A549 (cell line): ENCODE results near the gene GLIPR2. TPM values are rescaled to one million over a fixed set of nuclear protein-coding genes. Genes with fewer than 3 reads are reported as not detected.

Experiments
- ATAC-seq, 2 experiments: fragments of 200-7000 bp in 1 of 2; fragments of >200 bp in 1 of 2; cut with Nextera tagmentation in 1 of 2; cut with Tn5 transposase in 1 of 2; 3 replicates each; pipeline versions ENCODE4 v1.8.0 to v1.9.1; 2018 to 2020; ENCODE audit warnings: mild to moderate bottlenecking in 1 of 2, moderate library complexity in 1 of 2
- CTCF ChIA-PET: fragments of 300-600 bp; sonication (Branson Sonifier 250); formaldehyde crosslinking; extraction: SDS; loops from one replicate; lab custom pipeline; 2021; ENCODE audit warnings: antibody characterized with exemption, inconsistent platforms; lab: Yijun Ruan, JAX
- POLR2A ChIA-PET: fragments of 350-600 bp; formaldehyde crosslinking; extraction: SDS; loops from one replicate; lab custom pipeline; 2021; ENCODE audit warnings: antibody characterized with exemption, inconsistent platforms; lab: Yijun Ruan, JAX
- DNase-seq, 2 experiments: peaks; one replicate each; pipeline versions ENCODE4 v3.0.0 to v3.0.0-alpha.2; 2011 to 2016; ENCODE audit warnings: low read depth in 1 of 2, low spot score in 1 of 2
- FAIRE-seq: peaks from 2 replicates; lab custom pipeline; 2011; peaks lifted over from hg19 to GRCh38; lab: Jason Lieb, UNC
- H3K27ac ChIP-seq, 2 experiments: fragments of >200 bp; sonication (Bioruptor Twin); formaldehyde crosslinking; 3 replicates each; pipeline ENCODE4 v1.5.1; 2016 to 2017
- H3K4me1 ChIP-seq: fragments of >200 bp; sonication (Bioruptor Twin); formaldehyde crosslinking; 3 replicates; pipeline ENCODE4 v1.6.1; 2016
- H3K4me2 ChIP-seq: fragments of >200 bp; sonication (Bioruptor Twin); formaldehyde crosslinking; 3 replicates; pipeline ENCODE4 v1.6.1; 2016
- H3K4me3 ChIP-seq: fragments of >200 bp; sonication (Bioruptor Twin); formaldehyde crosslinking; 3 replicates; pipeline ENCODE4 v1.5.1; 2016
- H3K9me3 ChIP-seq: fragments of >200 bp; sonication (Bioruptor Twin); formaldehyde crosslinking; 3 replicates; pipeline ENCODE4 v1.6.1; 2016
- BCL3 ChIP-seq: fragments of >200 bp; sonication (Bioruptor Twin); formaldehyde crosslinking; IDR thresholded peaks from 3 replicates; pipeline ENCODE4 v1.6.1; 2016
- BHLHE40 ChIP-seq: IDR thresholded peaks from 2 replicates; pipeline ENCODE4 v1.6.1; 2012; ENCODE audit warnings: low read depth, low read length, inconsistent platforms
- CHD4 ChIP-seq: fragments of 200-600 bp; sonication (generic); IDR thresholded peaks from 2 replicates; pipeline ENCODE4 v1.6.1; 2016; ENCODE audit warnings: antibody characterized with exemption, mild to moderate bottlenecking, borderline replicate concordance
- ELK1 ChIP-seq: fragments of 150-350 bp; IDR thresholded peaks from 2 replicates; pipeline ENCODE4 v1.6.1; 2014; ENCODE audit warnings: low read depth, mild to moderate bottlenecking, low read length
- EP300 ChIP-seq, 2 experiments: fragments of >200 bp; sonication (Bioruptor Twin); formaldehyde crosslinking; IDR thresholded peaks; 2 replicates in 1 of 2; 3 replicates in 1 of 2; pipeline ENCODE4 v1.6.1; 2016 to 2017
- ESRRA ChIP-seq: fragments of 150-350 bp; IDR thresholded peaks from 2 replicates; pipeline ENCODE4 v1.6.1; 2014; ENCODE audit warnings: mild to moderate bottlenecking, low read length, borderline replicate concordance
- FOSB ChIP-seq: fragments of 250-450 bp; sonication (Bioruptor Pico); IDR thresholded peaks from 2 replicates; pipeline ENCODE4 v1.5.0; 2020; ENCODE audit warnings: mild to moderate bottlenecking, moderate library complexity
- FOSL2 ChIP-seq, 2 experiments: fragments of 450-650 bp in 1 of 2; fragments of >200 bp in 1 of 2; sonication (Bioruptor Twin) in 1 of 2; formaldehyde crosslinking; IDR thresholded peaks; 2 replicates each; pipeline versions ENCODE4 v1.5.0 to v1.6.1; 2016 to 2020; ENCODE audit warnings: mild to moderate bottlenecking in 1 of 2, moderate library complexity in 1 of 2
- FOXS1 ChIP-seq: fragments of 250-450 bp; sonication (Bioruptor Pico); IDR thresholded peaks from 2 replicates; pipeline ENCODE4 v1.5.0; 2020; ENCODE audit warnings: mild to moderate bottlenecking, moderate library complexity
- GATA3 ChIP-seq: IDR thresholded peaks from 2 replicates; pipeline ENCODE4 v1.6.1; 2012; ENCODE audit warnings: borderline replicate concordance
- HES2 ChIP-seq: fragments of >200 bp; sonication (Bioruptor Twin); formaldehyde crosslinking; IDR thresholded peaks from 2 replicates; pipeline ENCODE4 v1.6.1; 2016
- HEYL ChIP-seq: fragments of 250-450 bp; sonication (Bioruptor Pico); IDR thresholded peaks from 2 replicates; pipeline ENCODE4 v1.8.0; 2021; ENCODE audit warnings: mild to moderate bottlenecking, moderate library complexity
- HMGXB4 ChIP-seq: fragments of 250-450 bp; sonication (Bioruptor Pico); IDR thresholded peaks from 2 replicates; pipeline ENCODE4 v1.5.0; 2021; ENCODE audit warnings: mild to moderate bottlenecking, moderate library complexity, borderline replicate concordance
- HOXA7 ChIP-seq: fragments of 250-450 bp; sonication (Bioruptor Pico); IDR thresholded peaks from 2 replicates; pipeline ENCODE4 v1.5.0; 2020; ENCODE audit warnings: mild to moderate bottlenecking, moderate library complexity
- HOXB13 ChIP-seq: fragments of 250-450 bp; sonication (Bioruptor Pico); IDR thresholded peaks from 2 replicates; pipeline ENCODE4 v1.5.0; 2020; ENCODE audit warnings: low read depth, mild to moderate bottlenecking, moderate library complexity
- HOXB5 ChIP-seq: fragments of 250-450 bp; sonication (Bioruptor Pico); IDR thresholded peaks from 2 replicates; pipeline ENCODE4 v1.5.0; 2020; ENCODE audit warnings: mild to moderate bottlenecking, moderate library complexity
- JUN ChIP-seq, 2 experiments: fragments of >200 bp; sonication (Bioruptor Twin); formaldehyde crosslinking; IDR thresholded peaks; 2 replicates in 1 of 2; 3 replicates in 1 of 2; pipeline ENCODE4 v1.6.1; 2016 to 2017
- MAFK ChIP-seq: fragments of 450-650 bp; IDR thresholded peaks from 2 replicates; pipeline ENCODE4 v1.6.1; 2014; ENCODE audit not compliant: partially characterized antibody
- MYC ChIP-seq: IDR thresholded peaks from 2 replicates; pipeline ENCODE4 v1.6.1; 2012; ENCODE audit warnings: mild to moderate bottlenecking, inconsistent platforms, low read length, improper control_type of control experiment, borderline replicate concordance
- PBX3 ChIP-seq: IDR thresholded peaks from 2 replicates; pipeline ENCODE4 v1.6.1; 2012
- PHF8 ChIP-seq: fragments of 200-600 bp; sonication (generic); IDR thresholded peaks from 2 replicates; pipeline ENCODE4 v1.6.1; 2016; ENCODE audit warnings: low read depth, mild to moderate bottlenecking, antibody characterized with exemption, moderate library complexity, borderline replicate concordance
- RAD21 ChIP-seq, 2 experiments: fragments of >200 bp in 1 of 2; sonication (Bioruptor Twin) in 1 of 2; formaldehyde crosslinking in 1 of 2; IDR thresholded peaks in 1 of 2; conservative IDR thresholded peaks in 1 of 2; 2 replicates in 1 of 2; 3 replicates in 1 of 2; pipeline ENCODE4 v1.6.1; 2012 to 2018; ENCODE audit warnings: inconsistent platforms in 1 of 2
- RNF2 ChIP-seq: fragments of 200-600 bp; sonication (generic); IDR thresholded peaks from 2 replicates; pipeline ENCODE4 v1.6.1; 2016; ENCODE audit warnings: low read depth, mild to moderate bottlenecking, antibody characterized with exemption, moderate library complexity, borderline replicate concordance
- SREBF2 ChIP-seq: fragments of 450-650 bp; IDR thresholded peaks from 2 replicates; pipeline ENCODE4 v1.6.1; 2014; ENCODE audit warnings: mild to moderate bottlenecking, moderate library complexity
- ZNF302 ChIP-seq: fragments of 250-450 bp; sonication (Bioruptor Pico); IDR thresholded peaks from 2 replicates; pipeline ENCODE4 v1.9.0; 2021; ENCODE audit warnings: inconsistent platforms, mild to moderate bottlenecking, moderate library complexity
- WGBS: methylation state at CpG from one replicate; pipeline ENCODE4 v1.1.6; 2017; ENCODE audit errors: missing lambda C conversion rate; 5-methylcytosine and 5-hydroxymethylcytosine counted together
- polyA plus RNA-seq, 4 experiments: library from polyadenylated mRNA; depleted of rRNA in 3 of 4; stranded (reverse); fragments of >200 nt; fragmentation: RNase III in 1 of 4; extraction: RNeasy Plus Mini Kit Qiagen cat#74134 plus additional on column Dnase treatment in 1 of 4; gene quantifications; 2 replicates in 3 of 4; 3 replicates in 1 of 4; pipeline ENCODE4 v1.2.3, GENCODE V29; 2011 to 2017

GLIPR2 gene
- polyA plus RNA-seq, 2 of the 4 experiments (the other 2 are of a cell fraction) = 9.0 to 16.0 TPM

- DNase-seq (no peak), ATAC-seq (peak; percentile 64 to 70; a peak in 5 of 6 replicates), FAIRE-seq (no peak)
- H3K27ac ChIP-seq = peak overlapping the region; percentile 79 to 93
- peak overlapping the region; percentile 78 for H3K4me3 ChIP-seq
- ChIA-PET POLR2A (interaction anchor here (0.6 to 2.1 kb wide), 6 partner anchors 13 to 98 kb away, joined by 3 to 10 read pairs (median 4); no protein-coding TSS in a partner anchor), CTCF (interaction anchor here (1.0 to 9.9 kb wide), 6 partner anchors 13 to 44 kb away, joined by 3 to 176 read pairs (median 6); partner anchors contain the start of gene CCIN)
- H3K4me1 ChIP-seq = peaks cover 9% of the 10 kb centered on the region; the same call in 1 of the 3 replicates
- H3K4me2 ChIP-seq = peak overlapping the region; percentile 87
- WGBS = 34% methylated on average over 17 of the region's 18 CpGs
- TF ChIP-seq HMGXB4 (CRISPR knock-in tag) = no peak
- TF ChIP-seq PBX3 = no peak
- TF ChIP-seq HOXB13 (CRISPR knock-in tag) = no peak
- no peak for TF ChIP-seq ESRRA
- TF ChIP-seq FOXS1 = no peak
- TF ChIP-seq MAFK = no peak
- TF ChIP-seq RAD21 (conservative IDR thresholded peaks at IDR 0.05 in 1 of 2, IDR thresholded peaks at IDR 0.05 in 1 of 2) = no peak
- no peak for TF ChIP-seq ZNF302 (CRISPR knock-in tag)
- no peaks in the 10 kb centered on the region for H3K9me3 ChIP-seq
Observed at GRCh38 chr9:36135741-36136271, 727 bp upstream of the GLIPR2 start.

- peak overlapping the region; percentile 78 for H3K4me3 ChIP-seq
- TF ChIP-seq RAD21 (conservative IDR thresholded peaks at IDR 0.05 in 1 of 2, IDR thresholded peaks at IDR 0.05 in 1 of 2) (0 out of 5 replicates have a peak, but pooled peaks of 1 of the 2 experiments have one; percentile 5), RNF2 (no peak)
- ChIA-PET CTCF (interaction anchor here (0.6 to 9.9 kb wide), 10 partner anchors 10 to 482 kb away, joined by 3 to 176 read pairs (median 4); partner anchors contain the start of gene CCIN), POLR2A (interaction anchor here (0.9 to 2.1 kb wide), 5 partner anchors 11 to 52 kb away, joined by 3 to 10 read pairs (median 5); no protein-coding TSS in a partner anchor)
- H3K4me2 ChIP-seq = peak overlapping the region; percentile 87
- no peak for DNase-seq
- ATAC-seq = peak; percentile 17 to 19; a peak in 5 of 6 replicates
- peaks cover 16% of the 10 kb centered on the region; the same call in 1 of the 3 replicates for H3K4me1 ChIP-seq
- no peaks in the 10 kb centered on the region for H3K9me3 ChIP-seq
- WGBS = 14% methylated on average over 14 of the region's 40 CpGs
- H3K27ac ChIP-seq = peak overlapping the region; percentile 79 to 93
- FAIRE-seq = no peak
Observed at GRCh38 chr9:36136894-36137391, 410 bp downstream of the GLIPR2 start.

- ATAC-seq = no peak; a peak in 1 of 6 replicates
- ChIA-PET POLR2A (interaction anchor here (1.5 to 2.1 kb wide), 3 partner anchors 11 to 35 kb away, joined by 4 to 10 read pairs (median 5); no protein-coding TSS in a partner anchor), CTCF (interaction anchor here (0.6 to 9.9 kb wide), 8 partner anchors 11 to 482 kb away, joined by 3 to 176 read pairs (median 6); partner anchors contain the start of gene CCIN)
- Histone ChIP-seq H3K4me3 (peak overlapping the region; percentile 78), H3K27ac (peak overlapping the region; percentile 79 to 93), H3K4me1 (peaks cover 16% of the 10 kb centered on the region; the same call in 1 of the 3 replicates), H3K9me3 (no peaks in the 10 kb centered on the region), H3K4me2 (peak overlapping the region; percentile 87)
- FAIRE-seq = no peak
- no peak for DNase-seq
- 83% methylated on average over 12 of the region's 12 CpGs for WGBS
- no peak for TF ChIP-seq FOSL2 (IDR thresholded peaks at IDR 0.05)
- no peak for TF ChIP-seq FOSL2 (CRISPR knock-in tag; IDR thresholded peaks at IDR 0.05)
- TF ChIP-seq FOSB = no peak
- TF ChIP-seq ELK1 = no peak
- TF ChIP-seq HEYL (CRISPR knock-in tag) = no peak
- no peak for TF ChIP-seq MYC
- no peak for TF ChIP-seq HOXB5 (CRISPR knock-in tag)
- TF ChIP-seq HES2 = no peak
- no peak for TF ChIP-seq HOXA7 (CRISPR knock-in tag)
- no peak for TF ChIP-seq BHLHE40
- no peak for TF ChIP-seq GATA3
- TF ChIP-seq SREBF2 = no peak
- TF ChIP-seq RAD21 (conservative IDR thresholded peaks at IDR 0.05 in 1 of 2, IDR thresholded peaks at IDR 0.05 in 1 of 2) = no peak
- no peak for TF ChIP-seq BCL3
- no peak for TF ChIP-seq JUN (IDR thresholded peaks at IDR 0.05)
- TF ChIP-seq EP300 (IDR thresholded peaks at IDR 0.05) = no peak
- TF ChIP-seq PHF8 = no peak
- TF ChIP-seq CHD4 = no peak
Observed at GRCh38 chr9:36137392-36138004, 965 bp downstream of the GLIPR2 start.
